GM19463 (cell line): ENCODE results near the gene P2RX4.
"Not testable (repeated sequence)": the region's sequence is repeated elsewhere in the genome, so short reads cannot be mapped to it uniquely, and the experiment has no call there.

Source experiments
- ATAC-seq: cut with Tn5 transposase; IDR thresholded peaks from one replicate; pipeline ENCODE4 v1.9.1; 2021; ENCODE audit warnings: mild to moderate bottlenecking, moderate library complexity; ENCODE audit not compliant: unreplicated experiment

Gene P2RX4

GRCh38 chr12:121187501-121187900, 22.4 kb upstream of the P2RX4 start:
- ATAC-seq = no peak

GRCh38 chr12:121188227-121188626, 21.7 kb upstream of the P2RX4 start:
- no peak for ATAC-seq

GRCh38 chr12:121189131-121189530, 20.8 kb upstream of the P2RX4 start:
- no peak for ATAC-seq

- ATAC-seq = no peak
Measured at GRCh38 chr12:121189619-121190155, 20.2 kb upstream of the P2RX4 start.

- ATAC-seq = no peak
Measured at GRCh38 chr12:121190523-121191031, 19.4 kb upstream of the P2RX4 start.

- ATAC-seq = no peak
Measured at GRCh38 chr12:121191151-121191550, 18.8 kb upstream of the P2RX4 start.

GRCh38 chr12:121196902-121197301, 13.0 kb upstream of the P2RX4 start:
- no peak for ATAC-seq

GRCh38 chr12:121198949-121199348, 11.0 kb upstream of the P2RX4 start:
- ATAC-seq = no peak

- ATAC-seq = not testable (repeated sequence)
Measured at GRCh38 chr12:121201140-121201539, 8.8 kb upstream of the P2RX4 start.

GRCh38 chr12:121202407-121203355, 7.2 kb upstream of the P2RX4 start:
- no peak for ATAC-seq

GRCh38 chr12:121203482-121203881, 6.4 kb upstream of the P2RX4 start:
- no peak for ATAC-seq

GRCh38 chr12:121205491-121205890, 4.4 kb upstream of the P2RX4 start:
- no peak for ATAC-seq

- ATAC-seq = not testable (repeated sequence)
Measured at GRCh38 chr12:121208571-121208970, 1.4 kb upstream of the P2RX4 start.

- no peak for ATAC-seq
Measured at GRCh38 chr12:121209221-121209620, 708 bp upstream of the P2RX4 start.

- no peak for ATAC-seq
Measured at GRCh38 chr12:121212875-121213274, 2.9 kb downstream of the P2RX4 start.

- no peak for ATAC-seq
Measured at GRCh38 chr12:121214166-121214777, 4.3 kb downstream of the P2RX4 start.

- ATAC-seq = no peak
Measured at GRCh38 chr12:121214855-121215745, 5.2 kb downstream of the P2RX4 start.

- no peak for ATAC-seq
Measured at GRCh38 chr12:121216102-121216501, 6.2 kb downstream of the P2RX4 start.

GRCh38 chr12:121217063-121217462, 7.1 kb downstream of the P2RX4 start:
- no peak for ATAC-seq

- ATAC-seq = no peak
Measured at GRCh38 chr12:121217761-121218160, 7.8 kb downstream of the P2RX4 start.
